ENCODE measurements around the gene CCDC116.
"Not testable (repeated sequence)": the region's sequence is repeated elsewhere in the genome, so short reads cannot be mapped to it uniquely, and the experiment has no call there.

Gene CCDC116, protein sequence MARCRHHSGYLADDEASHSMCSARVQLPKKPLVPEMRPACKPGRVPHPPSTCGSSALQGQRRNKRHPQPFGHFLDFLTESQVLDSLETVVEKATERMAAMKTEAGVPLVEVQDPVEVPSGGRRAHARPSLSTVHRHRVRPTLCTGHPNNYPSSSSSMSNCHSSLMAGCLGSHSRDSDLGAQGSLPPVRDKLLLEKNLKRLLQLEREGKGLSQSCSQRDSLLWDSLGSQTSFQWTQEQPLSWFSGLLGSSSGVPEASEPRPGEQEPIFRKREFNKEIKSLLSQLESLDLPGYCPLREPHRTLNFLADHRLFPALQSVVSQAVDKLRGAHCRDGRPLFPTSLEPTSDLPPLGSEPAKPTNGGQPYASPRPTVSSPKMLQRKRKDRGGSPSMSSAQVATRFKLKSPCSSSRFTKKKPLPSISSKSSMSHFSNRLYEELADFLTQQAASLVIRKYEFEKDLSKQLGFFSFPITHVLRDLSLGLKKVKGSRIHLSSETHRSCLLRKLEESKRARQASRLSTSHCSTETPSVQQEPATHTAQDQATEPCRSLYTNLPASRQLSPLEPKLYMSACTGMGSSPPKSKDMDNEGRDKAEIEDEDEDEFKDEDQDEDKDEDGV

DNA sequence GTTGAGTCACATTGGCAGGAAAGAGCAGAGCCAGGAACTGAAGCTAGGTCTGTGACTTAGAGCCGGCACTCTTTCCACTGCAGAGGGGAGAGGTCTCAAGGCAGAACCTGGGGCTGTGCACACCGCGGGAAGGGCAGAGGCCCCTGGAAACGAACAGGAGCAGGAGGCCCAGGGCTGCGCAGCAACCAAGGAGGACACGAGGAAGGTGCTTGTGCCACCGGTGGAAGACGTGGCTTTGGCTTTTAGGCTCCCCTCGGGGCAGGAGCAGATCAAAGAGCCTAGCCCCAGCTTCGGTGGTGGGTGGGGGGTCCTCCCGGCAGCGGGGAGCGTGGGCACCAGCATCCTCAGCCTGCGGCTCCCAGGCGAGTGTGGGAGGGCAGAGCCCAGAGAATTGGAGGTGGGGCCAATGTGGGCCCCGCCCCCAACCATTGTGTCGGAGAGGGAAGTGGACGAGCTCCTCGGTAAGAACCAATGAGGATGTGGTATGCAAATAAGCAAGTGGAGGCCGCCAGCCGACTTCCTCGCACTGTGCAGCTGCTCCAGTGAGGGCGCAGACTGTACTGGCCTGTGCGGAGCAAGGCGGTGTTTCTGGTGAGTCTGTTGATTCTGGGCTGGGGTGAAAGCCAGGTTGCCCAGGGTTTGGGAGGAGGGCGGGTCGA lies at the start of gene CCDC116:
Gene CCDC116 (plus strand): TSS at position 524 of the 659 bp plus-strand sequence. CDS start 422 bp downstream, outside the sequence.
- peak; percentile 55 for DNase-seq (ENCODE audit: low read depth)

DNA sequence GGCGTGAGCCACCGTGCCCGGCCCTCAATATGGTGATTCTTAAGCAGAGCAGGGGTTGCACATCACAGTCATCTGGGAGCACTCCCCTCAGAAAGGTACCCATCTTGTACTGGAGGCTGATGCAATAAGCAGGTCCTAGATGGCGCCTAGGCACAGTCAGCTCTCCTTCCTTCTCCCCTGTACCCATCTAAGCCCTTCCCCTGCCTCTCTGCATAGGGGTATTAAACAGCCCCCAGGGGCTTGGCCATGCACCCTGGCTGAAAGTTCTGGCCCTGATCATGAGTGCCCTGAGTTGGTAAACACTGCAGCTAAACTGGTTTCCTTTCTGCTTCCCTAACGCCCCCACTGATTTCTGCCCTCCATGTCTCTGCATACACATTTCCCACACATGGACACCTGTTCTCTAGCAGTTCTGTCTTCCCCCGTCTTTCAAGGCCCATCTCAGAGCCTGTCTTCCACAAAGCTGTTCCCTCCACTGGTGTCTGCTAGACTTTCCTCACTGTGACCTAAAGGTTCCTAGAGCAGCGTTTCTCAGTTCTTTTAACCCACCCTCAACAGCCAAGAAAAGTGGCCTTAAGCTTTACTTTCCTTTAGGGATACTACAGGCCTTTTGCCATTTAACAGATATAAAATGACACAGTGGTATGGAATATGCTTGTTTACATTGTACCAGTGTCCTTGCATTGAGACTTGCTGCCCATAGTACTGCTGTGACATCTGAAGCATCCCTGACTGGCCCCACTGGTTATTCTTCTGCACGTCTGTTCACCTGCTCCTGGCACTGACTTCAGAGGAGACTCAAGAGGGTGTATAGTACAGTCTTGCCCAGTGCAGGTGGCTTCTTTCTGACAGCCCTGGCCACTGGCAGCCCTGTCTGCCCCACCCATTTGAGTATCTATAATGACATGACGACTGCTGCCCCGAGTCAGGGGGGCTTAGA lies 49.5 kb upstream of the CCDC116 start:
- no peak for DNase-seq (ENCODE audit: low read depth)

DNA sequence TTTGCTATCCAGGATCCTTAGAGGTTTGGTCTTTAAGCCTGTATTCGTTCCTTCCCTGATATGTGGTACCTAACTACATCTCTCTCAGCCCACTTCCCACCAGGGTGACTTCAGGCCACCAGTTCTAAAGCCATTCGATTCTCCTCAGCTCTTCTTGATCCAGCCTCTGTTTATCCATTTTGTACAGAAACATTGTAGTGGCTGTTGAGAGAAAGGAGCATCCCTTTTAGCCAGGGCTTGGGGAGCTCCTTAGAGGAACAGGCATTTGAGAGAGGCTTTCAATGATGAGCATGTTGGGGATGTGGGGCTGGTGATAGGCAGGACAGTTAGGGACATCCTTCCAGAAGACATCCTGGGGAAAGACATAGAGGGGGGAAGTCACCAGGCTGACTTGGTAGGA lies 47.2 kb upstream of the CCDC116 start:
- DNase-seq (ENCODE audit: low read depth): no peak

DNA sequence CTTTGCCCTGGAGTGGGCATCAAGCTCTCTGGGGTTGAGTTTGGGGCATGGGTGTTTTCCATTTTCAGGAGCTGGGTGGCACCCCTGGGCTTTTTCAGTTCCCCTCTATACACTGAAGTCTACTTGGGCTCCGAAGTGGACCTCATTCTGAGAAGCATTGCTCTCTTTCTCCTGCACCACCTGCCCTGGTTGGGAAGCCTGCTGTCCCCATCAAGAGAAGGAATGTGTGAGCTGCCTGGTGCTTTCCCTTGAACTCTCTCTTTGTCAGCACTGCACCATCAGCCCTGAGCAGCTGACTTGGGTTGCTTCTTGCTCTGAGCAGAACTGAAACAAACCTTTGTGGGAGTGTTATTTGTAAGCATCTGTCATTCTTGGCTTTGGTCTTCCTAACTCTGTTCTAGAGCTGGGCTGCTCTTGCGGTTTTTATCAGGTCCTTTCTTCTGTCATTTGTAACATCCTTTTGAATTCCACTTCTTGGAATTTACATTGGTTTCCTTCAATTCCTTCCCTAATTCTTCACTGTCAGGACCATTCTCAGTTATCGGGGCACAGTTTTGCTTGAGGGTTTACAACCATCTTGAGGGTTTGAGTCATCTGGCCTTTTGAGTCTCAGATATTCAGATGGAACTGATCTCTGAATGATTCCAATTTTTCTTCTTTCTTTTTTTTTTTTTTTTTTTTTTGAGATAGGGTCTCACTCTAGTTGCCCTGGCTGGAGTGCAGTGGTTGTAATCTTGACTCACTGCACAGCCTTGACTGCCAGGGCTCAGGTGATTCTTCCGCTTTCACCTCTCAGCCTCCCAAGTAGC lies 44.6 kb upstream of the CCDC116 start:
- no peak for DNase-seq (ENCODE audit: low read depth)

DNA sequence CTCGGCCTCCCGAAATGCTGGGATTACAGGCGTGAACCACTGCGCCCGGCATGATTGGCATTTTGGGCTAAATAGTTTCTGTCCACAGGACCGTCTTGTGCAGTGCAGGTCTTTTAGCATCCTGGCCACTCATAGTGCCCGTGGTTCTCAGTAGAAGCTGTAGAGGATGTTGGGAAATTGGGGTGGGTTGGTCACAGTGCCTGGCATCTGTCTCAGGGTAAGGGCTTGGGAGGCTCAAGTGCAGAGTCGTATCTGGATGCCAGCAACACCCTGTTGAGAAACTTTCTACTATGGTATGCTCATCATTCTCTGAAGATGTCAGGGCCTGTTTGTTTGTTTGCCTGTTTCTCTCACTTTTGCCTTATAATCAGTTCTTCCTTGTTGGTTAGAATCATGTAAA lies 43.2 kb upstream of the CCDC116 start:
- DNase-seq (ENCODE audit: low read depth): no peak

DNA sequence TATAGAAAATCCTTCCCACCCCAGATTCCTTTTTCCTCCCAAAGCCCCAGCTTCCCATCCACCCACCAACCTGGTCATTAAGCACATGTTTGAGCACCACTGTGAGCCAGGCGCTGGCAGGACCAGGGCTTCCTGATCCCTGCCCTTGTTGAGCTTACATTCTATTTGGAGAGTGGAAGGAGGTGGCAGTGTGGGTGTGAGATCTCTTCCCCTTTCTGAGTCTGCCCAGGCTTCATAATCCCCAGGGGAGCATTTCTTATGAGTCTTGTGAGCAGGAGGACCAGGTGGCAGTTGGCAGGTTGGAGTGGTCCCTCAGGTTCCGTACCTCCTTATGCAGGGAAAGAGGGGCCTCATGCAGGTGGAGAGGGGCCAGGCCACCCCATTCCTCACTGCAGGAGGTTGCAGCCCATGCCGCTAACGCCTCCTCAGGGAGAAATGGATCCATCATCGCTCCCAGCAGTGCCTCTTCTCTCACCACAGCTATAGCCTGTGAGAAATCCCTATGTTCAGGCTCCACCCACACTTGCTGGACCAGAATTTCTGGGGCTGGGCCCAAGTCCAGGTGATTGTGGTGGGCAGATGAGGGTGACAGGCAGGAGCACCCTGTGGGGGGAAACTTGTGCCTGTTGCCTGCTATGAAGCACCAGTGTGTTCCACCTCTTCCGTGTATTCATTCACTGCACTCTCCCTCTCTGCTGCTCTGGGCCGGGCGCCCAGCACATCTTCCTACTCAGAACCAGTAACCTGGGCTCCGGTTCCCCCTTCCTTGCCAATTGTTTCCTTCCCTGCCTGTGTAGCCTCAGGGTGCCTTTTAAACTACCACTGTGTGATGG lies 41.5 kb upstream of the CCDC116 start:
- no peak for DNase-seq (ENCODE audit: low read depth)

DNA sequence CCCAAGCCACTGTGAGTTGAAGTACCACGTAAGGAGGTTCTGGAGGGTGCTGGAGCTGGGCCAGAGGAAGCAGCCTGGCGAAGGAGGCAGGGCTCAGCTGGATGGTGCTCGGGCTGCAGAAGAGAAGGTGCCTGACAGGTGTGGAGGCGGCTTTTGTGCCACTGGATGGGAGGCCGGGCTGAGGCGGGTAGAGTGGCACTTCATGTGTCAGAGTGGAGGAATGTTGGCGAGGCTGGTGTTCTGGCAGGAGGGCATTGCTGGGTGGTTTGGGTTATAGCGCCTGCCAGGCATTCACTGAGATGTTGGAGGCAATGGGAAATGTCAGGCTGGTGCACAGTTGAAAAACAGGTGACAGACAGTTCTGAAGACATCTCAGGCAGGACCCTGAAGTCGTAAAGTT lies 40.9 kb upstream of the CCDC116 start:
- DNase-seq (ENCODE audit: low read depth): no peak

DNA sequence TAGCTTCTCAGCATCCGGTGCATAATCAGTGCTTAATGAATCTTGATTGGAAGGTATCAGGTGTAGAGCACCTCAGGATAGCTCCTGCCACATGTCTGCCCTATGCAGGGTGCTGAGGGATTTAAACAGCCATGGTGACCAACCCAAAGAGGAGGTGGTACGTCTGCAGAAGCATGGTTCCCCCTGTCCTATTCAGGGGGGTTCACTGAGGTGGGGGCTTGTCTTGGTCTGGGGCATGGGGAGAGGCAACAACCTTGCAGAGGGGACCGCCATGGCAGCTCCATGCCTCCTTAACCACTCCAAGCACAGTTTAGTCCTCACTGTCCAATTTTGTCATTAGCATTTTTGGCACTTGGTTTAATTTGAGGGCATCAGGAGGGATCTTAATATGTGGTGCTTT lies 40.1 kb upstream of the CCDC116 start:
- no peak for DNase-seq (ENCODE audit: low read depth)

DNA sequence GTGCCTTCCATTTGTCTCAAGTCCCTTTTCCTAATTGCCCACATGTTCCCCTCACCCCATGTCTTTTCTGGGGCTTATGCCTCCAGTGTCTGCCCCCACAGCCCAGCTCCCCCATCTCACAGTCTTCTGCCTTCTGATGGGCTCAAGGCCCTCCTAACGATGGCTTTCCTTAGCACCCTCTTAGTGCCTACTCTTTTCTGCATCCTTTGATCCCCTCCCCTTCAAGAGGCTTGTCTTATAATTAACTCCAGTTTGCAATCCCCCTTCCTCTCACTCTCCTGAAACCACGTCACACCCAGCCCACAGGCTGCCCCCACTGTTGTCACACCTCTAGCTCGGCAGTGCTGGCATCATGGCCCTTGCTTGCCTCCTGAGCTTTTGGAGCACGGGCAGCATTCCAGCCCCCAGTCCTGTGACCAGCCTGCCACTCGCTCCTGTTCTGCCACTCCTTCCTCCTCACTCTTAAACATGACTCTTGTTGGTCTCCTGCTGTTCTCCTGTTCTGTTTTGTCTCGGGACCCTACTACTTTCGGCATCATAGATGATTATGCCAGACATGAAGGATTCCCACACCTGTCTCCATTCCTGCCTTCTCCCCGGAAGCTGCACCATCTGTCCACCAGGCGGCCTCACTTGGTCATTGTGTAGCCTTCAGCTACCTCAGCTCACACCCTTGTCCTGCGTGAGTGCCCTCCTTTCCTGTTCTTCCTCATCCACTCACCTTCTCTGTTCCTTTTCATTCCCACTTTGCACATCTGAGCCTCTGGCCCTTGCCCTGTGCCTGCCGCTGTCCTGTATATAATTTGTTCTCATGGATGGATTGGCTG lies 38.9 kb upstream of the CCDC116 start:
- DNase-seq (ENCODE audit: low read depth): no peak

DNA sequence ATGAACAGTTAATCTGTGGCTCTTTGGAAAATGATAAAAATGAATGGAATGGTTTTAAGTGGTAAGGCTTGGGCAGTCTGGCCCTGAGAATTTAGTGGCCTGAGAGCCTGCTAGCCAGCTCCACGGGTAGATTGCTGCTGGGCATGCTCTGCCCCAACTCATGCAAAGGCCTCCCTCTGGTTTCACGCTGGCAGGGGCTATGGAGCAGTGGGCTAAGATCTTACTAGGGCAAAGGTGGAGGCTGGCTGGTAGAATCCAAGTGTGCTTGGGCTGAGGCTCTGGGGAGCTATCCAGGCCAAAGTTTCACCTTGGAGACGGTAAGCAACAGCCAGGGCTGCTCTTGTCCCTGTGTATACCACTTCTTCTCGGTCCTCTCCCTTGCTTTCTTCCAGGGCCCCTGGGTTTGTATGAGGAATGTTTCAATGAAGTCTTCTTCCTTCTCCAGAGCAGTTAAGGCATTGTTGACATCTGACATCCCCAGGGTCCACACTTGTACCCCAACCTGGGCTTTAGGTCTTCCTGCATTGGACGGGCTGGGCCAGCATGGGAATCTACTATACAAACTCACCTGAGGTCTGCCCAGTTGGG lies 37.6 kb upstream of the CCDC116 start:
- no peak for DNase-seq (ENCODE audit: low read depth)

DNA sequence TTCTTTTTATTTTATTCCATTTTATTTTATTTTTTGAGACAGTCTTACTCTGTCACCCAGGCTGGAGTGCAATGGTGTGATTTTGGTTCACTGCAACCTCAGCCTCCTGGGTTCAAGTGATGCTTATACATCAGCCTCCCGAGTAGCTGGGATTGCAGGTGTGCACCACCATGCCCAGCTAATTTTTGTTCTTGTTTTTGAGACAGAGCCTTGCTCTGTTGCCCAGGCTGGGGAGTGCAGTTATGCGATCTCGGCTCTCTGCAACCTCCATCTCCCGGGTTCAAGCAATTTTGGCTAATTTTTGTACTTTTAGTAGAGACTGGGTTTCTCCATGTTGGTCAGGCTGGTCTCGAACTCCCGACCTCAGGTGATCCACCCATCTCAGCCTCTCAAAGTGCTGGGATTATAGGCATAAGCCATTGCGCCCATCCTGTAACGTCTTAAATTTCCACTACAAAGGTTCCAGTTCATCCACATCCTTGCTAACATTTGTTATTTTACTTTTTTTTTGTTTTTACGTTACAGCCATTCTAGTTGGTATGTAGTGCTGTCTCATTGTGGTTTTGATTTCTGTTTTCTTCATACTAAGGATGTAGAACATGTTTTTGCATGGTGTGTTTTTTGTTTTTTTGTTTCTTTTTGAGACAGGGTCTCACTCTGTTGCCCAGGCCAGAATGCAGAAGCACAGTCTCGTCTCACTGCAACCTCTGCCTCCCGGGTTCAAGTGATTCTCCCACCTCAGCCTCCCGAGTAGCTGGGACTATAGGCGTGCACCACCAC lies 36.0 kb upstream of the CCDC116 start:
- DNase-seq (ENCODE audit: low read depth): not testable (repeated sequence)

DNA sequence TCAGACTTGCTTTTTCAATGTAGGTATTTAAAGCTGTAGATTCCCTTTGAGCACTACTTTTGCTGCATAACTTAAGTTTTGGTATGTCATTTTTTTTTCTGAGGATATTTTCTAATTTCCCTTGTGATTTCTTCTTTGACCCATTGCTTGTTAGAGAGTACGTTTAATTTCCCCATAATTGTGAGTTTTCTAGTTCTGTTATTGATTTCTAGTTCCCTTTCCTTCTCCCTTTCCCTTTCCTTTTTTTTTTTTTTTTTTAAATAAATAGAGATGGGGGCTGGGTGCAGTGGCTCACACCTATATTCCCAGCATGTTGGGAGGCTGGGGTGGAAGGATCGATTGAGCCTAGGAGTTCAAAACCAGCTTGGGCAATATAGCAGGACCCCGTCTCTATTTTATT lies 34.3 kb upstream of the CCDC116 start:
- no peak for DNase-seq (ENCODE audit: low read depth)

DNA sequence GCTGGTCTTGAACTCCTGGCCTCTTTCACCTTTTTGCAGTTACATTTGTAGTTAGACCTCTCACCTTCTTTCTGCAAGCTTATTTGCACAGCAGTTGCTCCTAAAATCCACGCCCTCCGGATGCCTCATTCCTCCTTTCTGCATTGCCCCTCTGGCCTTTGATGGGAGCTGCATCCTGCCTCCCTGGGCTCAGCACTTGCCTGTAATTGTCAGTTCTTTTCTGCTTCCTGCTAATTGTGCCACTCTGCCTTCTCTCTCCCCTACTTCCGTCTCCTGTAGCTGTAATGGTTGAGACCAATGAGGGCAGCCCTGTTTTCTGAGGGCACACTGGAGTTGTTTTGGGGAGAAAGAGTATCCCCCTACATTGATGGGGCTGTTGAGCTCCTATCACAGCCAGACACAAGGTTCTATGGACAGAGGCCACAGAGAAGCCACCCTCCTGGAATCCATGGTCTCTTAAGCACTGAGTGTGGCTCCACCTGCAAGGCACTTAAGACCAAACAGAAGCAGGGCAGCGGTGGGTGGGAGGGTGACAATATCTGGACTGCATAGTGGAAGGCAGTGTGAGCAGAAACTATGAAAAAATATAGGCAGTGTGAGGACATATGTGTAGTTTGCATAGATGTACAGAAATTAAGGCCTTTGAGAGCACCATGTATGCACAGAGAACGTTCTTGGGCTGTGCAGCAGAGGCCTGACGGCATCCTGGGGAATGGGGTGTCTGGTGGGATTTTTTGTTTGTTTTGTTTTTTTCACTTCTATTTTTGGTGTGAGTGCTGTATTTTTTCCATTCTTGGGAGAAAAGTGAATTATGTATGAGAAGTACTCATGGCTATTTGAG lies 33.3 kb upstream of the CCDC116 start:
- DNase-seq (ENCODE audit: low read depth): no peak

DNA sequence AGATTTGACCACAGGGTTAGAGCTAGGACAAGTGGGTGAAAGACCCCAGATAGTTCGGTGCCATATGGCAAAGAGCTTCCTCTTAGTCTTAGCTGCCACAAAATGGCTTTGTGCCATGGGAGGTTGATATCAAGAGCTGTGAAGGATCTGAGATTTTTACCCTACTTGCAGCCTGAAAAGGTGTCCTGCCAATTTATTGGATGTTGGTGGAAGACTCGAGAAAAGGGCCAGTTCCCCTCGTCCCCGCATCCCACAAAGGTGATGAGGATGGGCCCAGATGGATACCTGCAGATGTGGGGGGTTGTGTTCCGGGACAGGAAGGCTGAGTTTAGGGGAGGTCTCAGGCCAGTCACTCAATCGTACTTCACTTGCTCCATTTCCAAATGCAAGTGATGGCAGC lies 30.0 kb upstream of the CCDC116 start:
- DNase-seq (ENCODE audit: low read depth): no peak

DNA sequence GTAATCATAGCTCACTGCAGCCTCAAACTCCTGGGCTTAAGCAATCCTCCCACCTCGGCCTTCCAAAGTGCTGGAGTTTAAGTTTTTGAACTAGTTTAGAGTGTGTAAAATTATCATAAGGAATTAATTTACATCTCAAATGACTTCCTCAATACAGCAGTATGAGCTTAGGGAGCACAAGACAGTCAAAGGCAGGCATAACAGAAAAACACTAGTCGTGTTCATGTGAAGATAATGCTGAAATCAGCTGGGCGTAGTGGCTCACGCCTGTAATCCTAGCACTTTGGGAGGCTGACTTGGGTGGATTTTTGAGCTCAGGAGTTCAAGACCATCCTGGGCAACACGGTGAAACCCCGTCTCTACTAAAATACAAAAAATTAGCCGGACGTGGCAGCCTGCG lies 28.6 kb upstream of the CCDC116 start:
- no peak for DNase-seq (ENCODE audit: low read depth)

DNA sequence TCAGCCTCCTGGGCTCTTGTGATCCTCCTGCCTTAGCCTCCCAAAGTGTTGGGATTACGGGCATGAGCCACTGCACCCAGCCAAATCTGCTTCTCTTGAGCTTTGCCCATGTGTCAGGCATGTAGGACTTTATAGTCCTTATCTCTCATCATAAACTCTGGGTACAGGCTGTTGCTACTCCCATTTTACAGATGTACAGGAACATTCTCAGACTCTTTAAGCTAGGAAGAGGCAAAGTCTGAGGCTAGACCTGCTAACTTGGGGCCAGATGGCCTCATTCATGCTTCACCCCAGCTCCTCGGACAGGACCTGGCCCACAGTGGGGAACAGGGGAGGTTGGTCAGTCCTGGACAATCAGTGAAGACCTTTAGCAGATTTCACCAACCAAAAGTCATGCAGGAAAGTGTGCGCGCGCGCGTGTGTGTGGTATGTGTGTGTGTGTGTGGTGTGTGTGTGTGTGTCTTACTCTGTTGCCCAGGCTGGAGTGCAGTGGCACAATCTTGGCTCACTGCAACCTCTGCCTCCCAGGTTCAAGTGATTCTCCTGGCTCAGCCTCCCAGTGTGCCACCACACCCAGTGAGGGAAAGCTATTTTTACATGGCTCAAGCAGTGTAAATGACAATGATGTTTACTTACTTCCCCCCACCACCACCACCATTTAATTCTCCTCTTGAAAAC lies 26.5 kb upstream of the CCDC116 start:
- DNase-seq (ENCODE audit: low read depth): no peak

DNA sequence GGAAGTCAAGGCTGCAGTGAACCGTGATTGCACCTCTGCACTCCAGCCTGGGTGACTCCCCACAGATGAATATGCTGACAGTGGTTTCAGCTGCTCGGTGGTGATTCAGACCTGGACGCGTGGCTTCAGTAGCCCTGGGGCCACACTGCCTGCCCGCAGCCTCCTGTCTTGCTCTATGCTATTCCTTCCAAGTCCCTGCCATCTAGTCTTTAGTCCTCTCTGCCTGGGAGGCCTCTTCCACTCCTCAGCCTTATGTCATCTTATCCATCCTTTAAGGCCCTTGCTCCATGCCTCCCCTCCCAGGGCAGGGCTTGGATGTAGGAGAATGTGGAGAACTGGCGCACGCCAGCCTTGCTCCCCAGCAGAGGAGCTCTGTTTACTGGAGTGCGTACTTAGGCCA lies 25.8 kb upstream of the CCDC116 start:
- DNase-seq (ENCODE audit: low read depth): no peak

Data from activated T-helper 1 cell treated with Interleukin-2 at 50 U/mL for 16 hours (primary cell).